GM19468 (cell line): ENCODE measurements around the gene PALM2AKAP2.

Source experiments
- ATAC-seq: cut with Tn5 transposase; IDR thresholded peaks from one replicate; pipeline ENCODE4 v1.9.1; 2021; ENCODE audit warnings: mild to moderate bottlenecking, moderate library complexity, moderate number of reproducible peaks; ENCODE audit not compliant: unreplicated experiment; ENCODE audit errors: extremely low read depth

The PALM2AKAP2 gene

GRCh38 chr9:109779711-109780452 is at the start of gene PALM2AKAP2:
Gene PALM2AKAP2, plus strand, starts transcription at chr9:109780198. Its CDS starts 291 bp downstream, at chr9:109780489.
- no peak for ATAC-seq

- ATAC-seq, result no peak
Observed at GRCh38 chr9:109730228-109730627, 49.8 kb upstream of the PALM2AKAP2 start.

GRCh38 chr9:109733690-109734089 is 46.3 kb upstream of the PALM2AKAP2 start:
- ATAC-seq, result no peak

- ATAC-seq, result no peak
Observed at GRCh38 chr9:109734814-109735213, 45.2 kb upstream of the PALM2AKAP2 start.

- no peak for ATAC-seq
Observed at GRCh38 chr9:109735801-109736200, 44.2 kb upstream of the PALM2AKAP2 start.

GRCh38 chr9:109737295-109737694 is 42.7 kb upstream of the PALM2AKAP2 start:
- ATAC-seq, result no peak

- ATAC-seq, result no peak
Observed at GRCh38 chr9:109739760-109740159, 40.2 kb upstream of the PALM2AKAP2 start.

GRCh38 chr9:109742776-109743348 is 37.1 kb upstream of the PALM2AKAP2 start:
- no peak for ATAC-seq

- no peak for ATAC-seq
Observed at GRCh38 chr9:109743696-109744095, 36.3 kb upstream of the PALM2AKAP2 start.

GRCh38 chr9:109745335-109746283 is 34.4 kb upstream of the PALM2AKAP2 start:
- ATAC-seq, result no peak

GRCh38 chr9:109751253-109751652 is 28.7 kb upstream of the PALM2AKAP2 start:
- no peak for ATAC-seq

- ATAC-seq, result no peak
Observed at GRCh38 chr9:109753308-109753707, 26.7 kb upstream of the PALM2AKAP2 start.

- ATAC-seq, result no peak
Observed at GRCh38 chr9:109755040-109755439, 25.0 kb upstream of the PALM2AKAP2 start.

GRCh38 chr9:109759589-109759988 is 20.4 kb upstream of the PALM2AKAP2 start:
- no peak for ATAC-seq

- no peak for ATAC-seq
Observed at GRCh38 chr9:109765278-109765677, 14.7 kb upstream of the PALM2AKAP2 start.

- no peak for ATAC-seq
Observed at GRCh38 chr9:109765830-109766229, 14.2 kb upstream of the PALM2AKAP2 start.

GRCh38 chr9:109766351-109766750 is 13.6 kb upstream of the PALM2AKAP2 start:
- ATAC-seq, result no peak

- ATAC-seq, result no peak
Observed at GRCh38 chr9:109767404-109767803, 12.6 kb upstream of the PALM2AKAP2 start.

GRCh38 chr9:109767814-109768213 is 12.2 kb upstream of the PALM2AKAP2 start:
- no peak for ATAC-seq

- ATAC-seq, result no peak
Observed at GRCh38 chr9:109769250-109769649, 10.7 kb upstream of the PALM2AKAP2 start.

GRCh38 chr9:109770101-109770500 is 9.9 kb upstream of the PALM2AKAP2 start:
- no peak for ATAC-seq
